GM12872 (cell line): ENCODE measurements around the gene IFITM5.

Experiments
- CTCF ChIP-seq: IDR thresholded peaks from 3 replicates; pipeline ENCODE4 v1.5.1; 2011; ENCODE audit warnings: low read depth, mild to moderate bottlenecking, low read length, moderate library complexity; ENCODE audit not compliant: insufficient read depth

Gene IFITM5

GRCh38 chr11:291281-292210, 7.8 kb downstream of the IFITM5 start:
- no peak for TF ChIP-seq CTCF

- TF ChIP-seq CTCF: no peak
Measured at GRCh38 chr11:290621-291231, 8.6 kb downstream of the IFITM5 start.

GRCh38 chr11:289712-290620, 9.4 kb downstream of the IFITM5 start:
- no peak for TF ChIP-seq CTCF

- TF ChIP-seq CTCF: no peak
Measured at GRCh38 chr11:289398-289711, 10.0 kb downstream of the IFITM5 start.

GRCh38 chr11:288478-289397, 10.6 kb downstream of the IFITM5 start, which contains the start of gene PGGHG:
Gene PGGHG (plus strand): TSS chr11:289126. CDS start chr11:289817, 691 bp downstream.
- no peak for TF ChIP-seq CTCF

GRCh38 chr11:287821-288477, 11.4 kb downstream of the IFITM5 start:
- TF ChIP-seq CTCF: no peak
